ENCODE data around the gene ZBTB20. TPM values are rescaled to one million over a fixed set of nuclear protein-coding genes. Genes with fewer than 3 reads are reported as not detected.

ZBTB20 gene
- total RNA-seq, 1 donor from 2014 or later = 11.2 TPM

DNA sequence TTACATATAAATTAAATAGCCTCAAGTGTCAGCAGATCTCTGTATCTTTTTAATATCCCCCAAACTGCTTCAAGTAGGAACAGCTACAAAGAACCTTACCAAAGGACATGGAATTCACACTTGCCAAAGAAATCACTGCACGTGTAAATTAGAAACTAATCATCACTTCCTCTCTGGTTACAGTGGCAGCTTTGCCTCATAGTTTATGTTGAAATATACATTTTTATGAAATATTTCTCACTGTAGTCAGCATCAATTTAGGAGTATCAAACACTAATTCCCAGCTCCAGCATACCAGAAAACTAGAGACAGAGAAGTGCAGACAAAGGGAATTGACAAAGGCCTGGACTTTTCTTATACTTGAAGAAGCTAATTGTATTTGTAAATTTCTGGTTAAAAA is 592.4 kb downstream of the ZBTB20 start:
- TF ChIP-seq, protein P1, sequence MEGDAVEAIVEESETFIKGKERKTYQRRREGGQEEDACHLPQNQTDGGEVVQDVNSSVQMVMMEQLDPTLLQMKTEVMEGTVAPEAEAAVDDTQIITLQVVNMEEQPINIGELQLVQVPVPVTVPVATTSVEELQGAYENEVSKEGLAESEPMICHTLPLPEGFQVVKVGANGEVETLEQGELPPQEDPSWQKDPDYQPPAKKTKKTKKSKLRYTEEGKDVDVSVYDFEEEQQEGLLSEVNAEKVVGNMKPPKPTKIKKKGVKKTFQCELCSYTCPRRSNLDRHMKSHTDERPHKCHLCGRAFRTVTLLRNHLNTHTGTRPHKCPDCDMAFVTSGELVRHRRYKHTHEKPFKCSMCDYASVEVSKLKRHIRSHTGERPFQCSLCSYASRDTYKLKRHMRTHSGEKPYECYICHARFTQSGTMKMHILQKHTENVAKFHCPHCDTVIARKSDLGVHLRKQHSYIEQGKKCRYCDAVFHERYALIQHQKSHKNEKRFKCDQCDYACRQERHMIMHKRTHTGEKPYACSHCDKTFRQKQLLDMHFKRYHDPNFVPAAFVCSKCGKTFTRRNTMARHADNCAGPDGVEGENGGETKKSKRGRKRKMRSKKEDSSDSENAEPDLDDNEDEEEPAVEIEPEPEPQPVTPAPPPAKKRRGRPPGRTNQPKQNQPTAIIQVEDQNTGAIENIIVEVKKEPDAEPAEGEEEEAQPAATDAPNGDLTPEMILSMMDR (conservative IDR thresholded peaks at IDR 0.05; ENCODE audit: low read depth, low read length) = no peak
- no peak overlapping the region for H3K4me3 ChIP-seq (ENCODE audit: low read depth, low read length)
- no peak for DNase-seq (ENCODE audit: low read depth)

DNA sequence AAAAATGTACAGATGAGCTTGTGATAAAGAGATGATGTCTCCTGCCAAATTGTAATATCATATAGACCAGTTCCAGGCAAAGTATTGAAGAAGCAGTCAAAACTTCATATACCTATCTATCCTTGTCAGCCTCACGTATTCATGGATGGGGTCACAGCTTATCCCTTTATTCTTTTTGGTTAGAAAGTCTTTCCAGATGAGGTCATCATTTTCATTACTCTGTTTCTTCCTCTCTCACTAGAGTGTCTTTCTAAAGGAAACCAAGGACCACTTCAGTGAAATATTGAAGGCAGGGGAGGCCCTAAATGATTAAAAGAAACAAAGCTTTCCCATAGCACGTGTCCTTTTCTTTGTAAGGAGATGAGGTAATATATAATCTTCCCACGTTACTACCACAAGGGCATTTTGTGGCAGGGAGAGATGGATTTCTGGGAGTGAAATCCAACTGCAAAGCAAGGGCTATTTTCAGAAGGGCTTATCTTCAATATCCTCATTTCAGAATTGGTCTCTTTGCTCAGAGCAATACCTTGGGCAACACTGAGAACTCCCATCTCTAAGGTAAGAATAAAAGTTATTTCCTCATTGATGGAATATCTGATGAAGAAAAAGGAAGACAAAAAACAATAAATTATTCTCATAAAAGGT is 593.0 kb downstream of the ZBTB20 start:
- DNase-seq (ENCODE audit: low read depth) = no peak
- no peak overlapping the region for H3K4me3 ChIP-seq (ENCODE audit: low read depth, low read length)
- TF ChIP-seq, protein P1 (conservative IDR thresholded peaks at IDR 0.05; ENCODE audit: low read depth, low read length) = no peak

DNA sequence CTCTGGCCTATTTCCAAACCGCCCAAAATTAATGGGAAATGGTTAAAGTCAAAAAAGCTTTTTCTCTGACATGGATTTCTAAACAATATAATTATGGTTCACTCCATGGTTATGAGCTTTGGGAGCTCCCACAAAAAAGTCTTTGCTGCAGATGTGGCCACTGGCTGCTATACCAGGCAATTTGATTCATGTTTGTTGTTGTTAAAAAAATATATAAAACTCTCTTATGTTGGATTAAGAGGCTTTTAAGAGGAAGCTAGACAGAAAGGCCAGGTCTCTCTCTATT is 594.6 kb downstream of the ZBTB20 start:
- DNase-seq (ENCODE audit: low read depth) = no peak
- TF ChIP-seq, protein P1 (conservative IDR thresholded peaks at IDR 0.05; ENCODE audit: low read depth, low read length) = no peak

DNA sequence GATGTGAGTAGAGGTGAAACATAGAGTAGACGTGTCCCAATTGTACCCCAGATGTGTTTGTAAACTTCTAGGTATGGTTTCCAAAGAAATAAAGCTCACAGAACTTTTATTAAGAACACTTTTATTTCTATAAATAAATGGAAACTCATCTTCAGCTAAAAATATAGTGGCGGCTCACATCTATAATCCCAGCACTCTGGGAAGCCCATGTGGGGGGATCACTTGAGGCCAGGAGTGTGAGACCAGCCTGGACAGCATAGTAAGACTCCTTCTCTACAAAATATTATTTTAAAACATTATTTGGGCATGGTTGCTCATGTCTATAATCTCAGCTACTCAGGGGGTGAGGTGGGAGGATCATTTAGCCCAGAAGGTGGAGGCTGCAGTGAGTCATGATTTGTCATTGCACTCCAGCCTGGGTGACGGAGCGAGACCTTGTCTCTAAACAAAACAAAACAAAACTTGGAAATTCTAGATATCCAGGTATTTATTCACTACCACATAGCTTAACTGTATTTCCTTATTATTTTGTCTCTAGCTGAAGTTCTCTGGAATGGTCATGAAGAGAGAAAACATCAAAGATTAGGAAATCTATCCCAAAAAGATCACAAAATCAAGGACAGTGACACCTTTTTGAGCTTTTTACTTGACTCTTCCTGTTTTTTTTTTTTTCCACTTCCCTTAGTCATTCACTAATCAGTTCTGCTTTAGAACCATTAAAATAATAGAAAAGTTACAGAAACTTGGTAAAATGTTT is 595.1 kb downstream of the ZBTB20 start:
- DNase-seq (ENCODE audit: low read depth) = peak; percentile 76
- no peak overlapping the region for H3K4me3 ChIP-seq (ENCODE audit: low read depth, low read length)
- TF ChIP-seq, protein P1 (conservative IDR thresholded peaks at IDR 0.05; ENCODE audit: low read depth, low read length) = no peak

More for the DNA sequence above, 594.6 kb downstream of the ZBTB20 start:
- no peak overlapping the region for H3K4me3 ChIP-seq (ENCODE audit: low read depth, low read length)

DNA sequence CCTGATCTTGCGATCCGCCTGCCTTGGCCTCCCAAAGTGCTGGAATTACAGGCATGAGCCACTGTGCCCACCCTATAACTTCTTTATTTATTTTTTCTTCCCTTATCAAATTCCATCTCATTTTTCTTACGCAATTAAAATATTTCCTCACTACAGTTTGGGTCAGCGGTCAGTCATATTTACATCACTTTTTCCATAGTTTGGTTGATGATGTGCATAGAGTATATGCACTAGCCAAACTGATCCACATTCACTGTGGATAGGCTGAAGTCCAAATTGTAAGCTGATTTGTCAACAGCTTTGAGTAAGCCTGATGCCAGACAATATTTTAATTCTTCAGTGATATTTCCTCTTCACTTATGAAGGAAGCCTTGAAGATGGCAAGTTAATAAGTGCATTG is 596.9 kb downstream of the ZBTB20 start:
- DNase-seq (ENCODE audit: low read depth) = no peak

DNA sequence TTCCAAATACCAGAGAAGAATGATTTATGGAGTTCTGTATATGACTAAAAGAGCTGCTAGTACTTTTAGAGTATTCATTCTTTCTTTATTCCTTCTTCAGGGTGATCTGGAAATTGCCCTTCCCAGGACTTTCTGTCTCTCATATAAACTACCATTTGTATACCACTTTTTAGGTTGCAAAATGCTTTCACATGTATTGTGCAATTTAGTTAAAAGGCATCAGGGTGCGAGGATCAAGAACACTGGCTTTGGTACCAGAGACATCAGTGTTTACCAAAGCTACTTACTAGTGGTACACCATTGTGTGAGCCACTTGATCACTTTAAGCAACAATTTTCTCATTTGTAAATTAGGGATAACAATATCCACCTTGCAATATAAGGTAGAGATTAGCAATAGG is 601.9 kb downstream of the ZBTB20 start:
- TF ChIP-seq, protein P1 (conservative IDR thresholded peaks at IDR 0.05; ENCODE audit: low read depth, low read length) = no peak
- no peak for DNase-seq (ENCODE audit: low read depth)
- no peak overlapping the region for H3K4me3 ChIP-seq (ENCODE audit: low read depth, low read length)

More for the DNA sequence above, 596.9 kb downstream of the ZBTB20 start:
- H3K4me3 ChIP-seq (ENCODE audit: low read depth, low read length) = no peak overlapping the region
- TF ChIP-seq, protein P1 (conservative IDR thresholded peaks at IDR 0.05; ENCODE audit: low read depth, low read length) = no peak

DNA sequence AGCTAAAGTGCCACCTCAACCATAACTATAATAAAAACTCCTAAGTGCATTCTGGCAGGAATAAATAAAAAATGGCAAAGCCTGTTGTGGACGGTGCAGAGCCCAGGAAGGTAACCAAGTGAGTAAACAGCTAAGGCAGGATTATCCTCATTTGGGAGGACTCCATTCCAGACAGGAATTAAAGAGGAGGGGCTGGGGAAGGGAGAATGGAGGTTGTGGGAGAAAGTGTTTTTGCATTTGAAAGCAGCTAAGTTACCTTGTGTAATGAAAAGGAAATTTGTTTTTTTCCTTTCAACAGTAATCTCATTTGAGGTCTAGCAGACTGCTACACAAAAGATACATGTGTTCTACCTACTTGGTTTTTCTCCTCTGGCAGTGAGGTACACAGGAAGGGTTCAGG is 604.7 kb downstream of the ZBTB20 start:
- H3K4me3 ChIP-seq (ENCODE audit: low read depth, low read length) = no peak overlapping the region
- TF ChIP-seq, protein P1 (conservative IDR thresholded peaks at IDR 0.05; ENCODE audit: low read depth, low read length) = no peak
- DNase-seq (ENCODE audit: low read depth) = no peak
